Esophagus squamous epithelium (tissue), 5 donors: ENCODE measurements around the gene DLEC1. TPM values are rescaled to one million over a fixed set of nuclear protein-coding genes. Genes with fewer than 3 reads are reported as not detected.
A peak's percentile ranks its signal among the peaks of the same experiment; 100 is the strongest.
"Not testable (repeated sequence)": the region's sequence is repeated elsewhere in the genome, so short reads cannot be mapped to it uniquely, and the experiment has no call there.

ENCODE experiments used
- DNase-seq: peaks from one replicate; lab custom pipeline; 2025; lab: John Stamatoyannopoulos, UW
- H3K27ac ChIP-seq, 4 donors: fragments of 200-600 bp; sonication (generic); one replicate each; pipeline ENCODE4 v1.5.1; 2016 to 2019; ENCODE audit warnings: mild to moderate bottlenecking in 1 of 4
- H3K27me3 ChIP-seq, 4 donors: fragments of 200-600 bp; sonication (generic); 1 replicate in 3 of 4; 2 replicates in 1 of 4; pipeline versions ENCODE4 v1.5.1 to v1.6.0; 2017 to 2021; ENCODE audit warnings: antibody characterized with exemption in 1 of 4
- H3K36me3 ChIP-seq, 3 donors: fragments of 200-600 bp; sonication (generic); one replicate each; pipeline ENCODE4 v1.5.1; 2016 to 2019
- H3K4me1 ChIP-seq, 3 donors: fragments of 200-600 bp; sonication (generic); one replicate each; pipeline ENCODE4 v1.5.1; 2017 to 2019
- H3K4me3 ChIP-seq, 4 donors: fragments of 200-600 bp; sonication (generic); 1 replicate in 3 of 4; 2 replicates in 1 of 4; pipeline ENCODE4 v1.5.1; 2016 to 2019; ENCODE audit warnings: mild to moderate bottlenecking in 2 of 4, moderate library complexity in 1 of 4
- H3K9me3 ChIP-seq, 3 donors: fragments of 200-600 bp; sonication (generic); one replicate each; pipeline ENCODE4 v1.5.1; 2016 to 2019
- POLR2A ChIP-seq, 4 donors: fragments of 450-650 bp; IDR thresholded peaks; one replicate each; pipeline ENCODE4 v1.6.1; 2017; ENCODE audit warnings: antibody characterized with exemption in 4 of 4, mild to moderate bottlenecking in 4 of 4, moderate library complexity in 3 of 4
- WGBS, 2 donors: methylation state at CpG; one replicate each; pipeline ENCODE4 v1.1.5; 2018; 5-methylcytosine and 5-hydroxymethylcytosine counted together
- intact Hi-C: fragments of 100-400 bp; cut with DNase I; formaldehyde crosslinking; loops from one replicate; pipeline ENCODE4 v1.15.0; 2022
- total RNA-seq, 4 donors: library from RNA; depleted of rRNA; stranded (reverse); fragments of >200 nt; gene quantifications; one replicate each; pipeline ENCODE4 v1.1.0, GENCODE V29; 2016
- TF ChIP-seq, protein P1 (sequence below), 6 experiments: fragments of 450-650 bp in 4 of 6; fragments of 200-600 bp in 2 of 6; sonication (generic) in 2 of 6; IDR thresholded peaks; one replicate each; pipeline ENCODE4 v1.5.1; 2016 to 2019; ENCODE audit warnings: antibody characterized with exemption in 6 of 6, mild to moderate bottlenecking in 4 of 6, moderate library complexity in 4 of 6
- donor health status: DM: yes; HTN: yes; CAD: no.

Gene DLEC1
- total RNA-seq, 4 donors from 2014 or later: 0.19 TPM; not detected in 3

DNA sequence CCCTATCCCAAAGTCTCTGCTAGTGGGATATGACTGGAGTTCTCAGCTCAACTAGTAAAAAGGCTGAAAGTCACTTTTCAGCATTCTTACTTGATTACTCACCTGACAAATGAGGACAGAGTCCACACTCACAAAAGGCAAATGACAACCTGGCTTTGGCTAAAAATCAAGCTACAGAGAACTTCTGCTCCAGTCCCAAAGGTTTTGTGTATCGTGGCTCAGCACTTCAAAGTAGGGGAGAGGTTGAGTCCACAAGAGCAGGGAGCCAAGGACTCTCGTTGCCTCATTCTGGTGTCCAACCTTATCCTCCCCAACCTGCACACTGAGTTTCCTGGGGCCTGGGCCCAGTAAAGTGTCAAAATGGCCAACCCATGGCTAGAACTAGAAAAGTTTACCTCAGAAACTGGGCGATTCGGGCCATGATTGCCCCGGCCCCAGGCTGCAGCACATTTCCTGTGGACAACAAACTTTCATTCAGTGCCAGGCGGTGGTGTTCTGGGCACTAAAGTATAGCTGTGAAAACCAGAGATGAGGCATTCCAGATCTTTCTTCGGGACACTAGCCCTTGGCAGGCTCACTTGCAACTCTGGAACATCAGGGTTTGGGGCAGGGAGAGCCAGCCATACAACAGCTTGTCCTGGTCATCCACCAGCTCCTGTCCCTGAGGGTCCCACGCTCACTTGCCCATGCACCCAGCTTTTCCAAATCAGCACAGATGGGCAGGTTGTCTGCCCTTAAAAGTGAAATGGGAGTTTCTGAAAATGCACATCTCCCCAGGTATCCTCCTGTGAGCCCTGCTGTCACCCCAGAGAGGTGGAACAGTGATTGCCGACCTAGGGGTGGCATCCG, 94.8 kb downstream of the DLEC1 start:
- peak overlapping the region in 2 of 4 donors; percentile 39 to 40 for H3K27ac ChIP-seq
- TF ChIP-seq, protein P1, sequence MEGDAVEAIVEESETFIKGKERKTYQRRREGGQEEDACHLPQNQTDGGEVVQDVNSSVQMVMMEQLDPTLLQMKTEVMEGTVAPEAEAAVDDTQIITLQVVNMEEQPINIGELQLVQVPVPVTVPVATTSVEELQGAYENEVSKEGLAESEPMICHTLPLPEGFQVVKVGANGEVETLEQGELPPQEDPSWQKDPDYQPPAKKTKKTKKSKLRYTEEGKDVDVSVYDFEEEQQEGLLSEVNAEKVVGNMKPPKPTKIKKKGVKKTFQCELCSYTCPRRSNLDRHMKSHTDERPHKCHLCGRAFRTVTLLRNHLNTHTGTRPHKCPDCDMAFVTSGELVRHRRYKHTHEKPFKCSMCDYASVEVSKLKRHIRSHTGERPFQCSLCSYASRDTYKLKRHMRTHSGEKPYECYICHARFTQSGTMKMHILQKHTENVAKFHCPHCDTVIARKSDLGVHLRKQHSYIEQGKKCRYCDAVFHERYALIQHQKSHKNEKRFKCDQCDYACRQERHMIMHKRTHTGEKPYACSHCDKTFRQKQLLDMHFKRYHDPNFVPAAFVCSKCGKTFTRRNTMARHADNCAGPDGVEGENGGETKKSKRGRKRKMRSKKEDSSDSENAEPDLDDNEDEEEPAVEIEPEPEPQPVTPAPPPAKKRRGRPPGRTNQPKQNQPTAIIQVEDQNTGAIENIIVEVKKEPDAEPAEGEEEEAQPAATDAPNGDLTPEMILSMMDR (IDR thresholded peaks at IDR 0.05): no peak
- TF ChIP-seq POLR2A (IDR thresholded peaks at IDR 0.05): no peak
- H3K36me3 ChIP-seq: peaks cover 10 to 66% (median 21%) of the 10 kb centered on the region in 3 donors
- peaks cover 29 to 48% (median 36%) of the 10 kb centered on the region in 3 donors for H3K4me1 ChIP-seq
- intact Hi-C loops: loop anchor here (10.0 kb wide), 1 partner anchor 99 kb away; the partner anchor contains the start of gene DLEC1
- H3K27me3 ChIP-seq: no peaks in the 10 kb centered on the region
- no peak overlapping the region for H3K4me3 ChIP-seq
- 70 to 87% methylated on average over 8 to 9 of the region's 10 CpGs for WGBS, 2 donors
- H3K9me3 ChIP-seq: no peaks in the 10 kb centered on the region
- DNase-seq: no peak

DNA sequence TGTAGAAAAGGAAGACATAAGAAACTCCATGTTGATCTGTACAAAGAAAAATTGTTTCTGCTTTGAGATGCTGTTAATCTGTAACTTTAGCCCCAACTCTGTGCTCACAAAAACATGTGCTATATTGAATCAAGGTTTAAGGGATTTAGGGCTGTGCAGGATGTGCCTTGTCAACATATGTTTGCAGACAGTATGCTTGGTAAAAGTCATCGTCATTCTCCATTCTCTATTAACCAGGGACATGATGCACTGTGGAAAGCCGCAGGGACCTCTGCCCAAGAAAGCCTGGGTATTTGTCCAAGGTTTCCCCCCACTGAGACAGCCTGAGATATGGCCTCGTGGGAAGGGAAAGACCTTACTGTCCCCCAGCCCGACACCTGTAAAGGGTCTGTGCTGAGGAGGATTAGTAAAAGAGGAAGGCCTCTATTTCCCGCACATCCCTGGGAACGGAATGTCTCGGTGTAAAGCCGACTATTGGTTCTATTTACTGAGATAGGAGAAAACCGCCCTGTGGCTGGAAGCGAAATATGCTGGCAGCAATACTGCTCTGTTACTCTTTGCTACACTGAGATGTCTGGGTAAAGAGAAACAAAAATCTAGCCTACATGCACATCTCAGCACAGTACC, 95.6 kb downstream of the DLEC1 start:
- 92 to 93% methylated on average over 10 of the region's 10 CpGs for WGBS, 2 donors
- H3K4me3 ChIP-seq, H3K27me3 ChIP-seq, DNase-seq, H3K9me3 ChIP-seq: not testable (repeated sequence)
- Histone ChIP-seq H3K27ac (peak overlapping the region in 1 of 4 donors; percentile 39), H3K36me3 (peaks cover 10 to 57% (median 13%) of the 10 kb centered on the region in 3 donors), H3K4me1 (peaks cover 35 to 56% (median 40%) of the 10 kb centered on the region in 3 donors)
- intact Hi-C loops: loop anchor here (10.0 kb wide), 1 partner anchor 100 kb away; the partner anchor contains the start of gene DLEC1

DNA sequence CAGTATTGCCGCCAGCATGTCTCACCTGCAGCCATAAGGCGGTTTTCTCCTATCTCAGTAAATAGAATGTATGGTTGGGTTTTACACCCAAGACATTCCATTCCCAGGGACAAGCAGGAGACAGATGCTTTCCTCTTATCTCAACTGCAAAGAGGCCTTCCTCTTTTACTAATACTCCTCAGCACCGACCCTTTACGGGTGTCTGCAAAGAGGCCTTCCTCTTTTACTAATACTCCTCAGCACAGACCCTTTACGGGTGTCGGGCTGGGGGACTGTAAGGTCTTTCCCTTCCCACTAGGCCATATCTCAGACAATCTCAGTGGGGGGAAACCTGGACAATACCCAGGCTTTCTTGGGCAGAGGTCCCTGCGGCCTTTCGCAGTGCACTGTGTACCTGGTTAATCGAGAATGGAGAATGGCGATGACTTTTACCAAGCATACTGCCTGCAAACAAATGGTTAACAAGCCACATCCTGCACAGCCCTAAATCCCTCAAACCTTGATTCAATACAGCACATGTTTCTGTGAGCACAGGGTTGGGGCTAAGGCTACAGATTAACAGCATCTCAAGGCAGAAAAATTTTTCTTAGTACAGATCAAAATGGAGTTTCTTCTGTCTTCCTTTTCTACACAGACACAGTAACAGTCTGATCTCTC, 96.7 kb downstream of the DLEC1 start:
- H3K27ac ChIP-seq: peak overlapping the region in 3 of 4 donors; percentile 82 to 92 (median 90)
- not testable (repeated sequence) for H3K27me3 ChIP-seq, DNase-seq, H3K9me3 ChIP-seq
- 50% methylated on average over 10 of the region's 10 CpGs for WGBS, 2 donors
- intact Hi-C loops: loop anchor here (2.0 to 10.0 kb wide), 2 partner anchors 33 to 101 kb away; partner anchors contain the start of gene DLEC1
- peaks cover 39 to 67% (median 49%) of the 10 kb centered on the region in 3 donors for H3K4me1 ChIP-seq
- peaks cover 7 to 53% (median 11%) of the 10 kb centered on the region in 3 donors for H3K36me3 ChIP-seq
- H3K4me3 ChIP-seq: peak overlapping the region; percentile 64 to 99 (median 90)

DNA sequence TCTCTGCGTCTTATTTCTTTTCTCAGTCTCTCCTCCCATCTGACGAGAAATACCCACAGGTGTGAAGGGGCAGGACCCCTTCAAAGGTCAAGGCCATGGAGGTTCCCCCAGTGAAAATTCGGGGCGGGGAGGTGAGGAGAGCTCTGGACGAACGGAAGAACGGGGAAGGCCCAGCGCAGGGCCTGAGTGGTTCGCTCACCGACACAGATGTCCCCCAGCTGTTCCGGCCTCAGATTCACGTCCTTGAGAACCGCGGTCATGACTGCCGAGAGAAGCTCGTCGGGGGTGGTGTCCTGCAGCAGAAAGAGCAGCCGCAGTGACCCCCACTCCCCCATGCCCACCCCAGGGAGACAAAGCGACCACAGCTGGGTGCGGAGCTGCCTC, 97.4 kb downstream of the DLEC1 start:
- TF ChIP-seq, protein P1 (IDR thresholded peaks at IDR 0.05): no peak
- TF ChIP-seq POLR2A (IDR thresholded peaks at IDR 0.05): no peak

DNA sequence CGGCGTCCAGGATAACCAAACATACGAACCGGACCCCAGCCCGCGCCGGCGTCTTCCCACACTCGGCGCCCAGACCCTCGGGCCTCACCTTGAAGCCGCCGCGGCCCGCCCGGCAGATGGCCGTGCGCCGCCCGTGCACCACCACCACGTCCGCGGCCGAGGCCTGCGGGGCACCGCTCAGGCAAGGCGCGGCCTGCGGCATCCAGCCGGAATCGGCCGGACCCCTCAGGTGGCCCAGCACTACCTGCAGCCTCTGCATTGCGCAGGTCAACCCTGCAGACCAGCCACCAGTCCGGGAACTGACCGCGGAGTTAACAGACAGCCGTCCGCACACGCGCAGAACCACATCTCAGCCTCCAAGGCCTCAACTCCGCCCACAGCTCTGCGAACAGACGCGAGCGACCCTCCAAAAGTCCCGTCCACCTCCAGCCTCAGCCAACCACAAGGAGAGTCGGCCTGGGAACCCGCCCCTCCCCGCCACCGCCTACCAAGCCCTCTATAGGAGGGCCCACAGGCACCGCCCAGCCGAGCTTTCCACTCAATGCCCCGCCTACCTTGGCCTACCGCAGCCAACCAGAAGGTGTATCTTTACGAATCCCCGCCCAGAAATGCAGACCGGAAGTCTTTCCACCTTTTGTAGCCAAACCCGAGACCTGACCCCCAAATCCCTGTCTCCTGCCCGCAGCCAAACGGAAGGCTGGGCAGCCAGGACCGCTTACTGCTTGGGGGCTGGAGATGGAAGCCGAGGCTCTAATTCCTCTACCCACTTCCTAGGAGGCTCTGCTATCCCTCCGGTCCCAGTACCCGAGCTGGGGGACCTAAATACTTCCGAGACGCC, 98.0 kb downstream of the DLEC1 start, which contains the start of gene ACAA1:
Gene ACAA1 (minus strand): TSS at position 351 of the 838 bp plus-strand sequence. CDS start 92 bp downstream, at position 259.
- intact Hi-C loops: loop anchor here (2.0 to 10.0 kb wide), 2 partner anchors 32 to 102 kb away; partner anchors contain the start of gene DLEC1
- H3K27me3 ChIP-seq: no peaks in the 10 kb centered on the region
- H3K4me3 ChIP-seq: peak within 1 kb of the TSS; percentile 64 to 99 (median 90)
- H3K4me1 ChIP-seq: peaks cover 39 to 78% (median 49%) of the 10 kb centered on the region in 3 donors
- 0% methylated on average over 6 to 24 of the region's 66 CpGs for WGBS, 2 donors
- TF ChIP-seq, protein P1 (IDR thresholded peaks at IDR 0.05): peak in 1 of 6 experiments; percentile 16
- peak in 3 of 4 donors; percentile 41 to 84 (median 66) for TF ChIP-seq POLR2A (IDR thresholded peaks at IDR 0.05)
- H3K27ac ChIP-seq: peak within 1 kb of the TSS; percentile 90 to 98 (median 94)
- no peaks in the 10 kb centered on the region for H3K9me3 ChIP-seq
- DNase-seq: peak; percentile 98
- peaks cover 0 to 53% (median 3%) of the 10 kb centered on the region in 3 donors for H3K36me3 ChIP-seq

More for the DNA sequence above, 97.4 kb downstream of the DLEC1 start:
- 0 to 1% methylated on average over 7 to 15 of the region's 20 CpGs for WGBS, 2 donors
- intact Hi-C loops: loop anchor here (2.0 to 10.0 kb wide), 2 partner anchors 32 to 102 kb away; partner anchors contain the start of gene DLEC1
- Histone ChIP-seq H3K9me3 (no peaks in the 10 kb centered on the region), H3K27ac (peak overlapping the region; percentile 82 to 96 (median 91)), H3K36me3 (peaks cover 4 to 53% (median 9%) of the 10 kb centered on the region in 3 donors), H3K4me1 (peaks cover 39 to 73% (median 49%) of the 10 kb centered on the region in 3 donors), H3K4me3 (peak overlapping the region; percentile 64 to 99 (median 90)), H3K27me3 (no peaks in the 10 kb centered on the region)
- DNase-seq: no peak
